ENCODE data around the gene SPSB4. TPM values are rescaled to one million over a fixed set of nuclear protein-coding genes. Genes with fewer than 3 reads are reported as not detected.

Gene SPSB4
- total and polyA plus RNA-seq, 2 donors (not counting 3 experiments of a cell fraction or from before 2014, with no cell fraction given): 0.06 to 0.22 TPM

DNA sequence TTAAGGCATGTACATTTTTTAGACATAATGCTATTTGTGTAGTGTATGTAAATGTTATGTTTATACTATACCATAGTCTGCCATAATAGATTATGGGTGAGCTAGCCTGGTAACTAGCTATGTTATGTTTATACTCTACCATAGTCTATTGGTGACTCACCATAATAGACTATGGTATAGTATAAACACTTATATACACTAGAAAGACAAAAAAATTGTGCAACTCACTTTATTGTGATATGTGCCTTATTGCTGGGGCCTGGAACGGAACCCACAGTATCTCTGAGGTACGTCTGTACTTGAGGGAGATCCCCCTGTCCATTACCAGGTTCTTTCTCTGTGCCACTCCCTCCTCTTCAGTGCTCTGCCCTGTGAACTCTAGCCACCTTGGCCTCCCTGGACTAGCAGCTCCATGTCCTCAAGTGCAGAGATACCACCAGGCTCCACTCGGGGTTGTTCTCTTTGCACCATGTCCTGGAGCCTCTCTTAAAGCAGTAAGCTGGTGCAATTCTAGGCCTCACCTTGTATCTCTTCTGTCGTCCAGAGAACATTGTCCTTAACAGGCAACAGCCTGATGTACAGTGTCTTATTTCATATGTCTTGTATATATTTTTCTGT, 119.6 kb downstream of the SPSB4 start:
- no peak overlapping the region for H2AFZ ChIP-seq (ENCODE audit: low read depth, low read length)
- no peaks in the 10 kb centered on the region for H3K79me2 ChIP-seq (ENCODE audit: control insufficient read depth, insufficient read depth, low read length)
- BruUV-seq (replicated peaks): no TSS peak
- intact Hi-C loops (cut with micrococcal nuclease): no loop called here
- DNase-seq (ENCODE audit: low read depth, low spot score) (no peak), FAIRE-seq (no peak)
- H4K20me1 ChIP-seq (replicated peaks; ENCODE audit: control insufficient read depth, extremely low read depth, insufficient read depth, low read length): no peaks in the 10 kb centered on the region
- no peak overlapping the region for H3K27ac ChIP-seq (ENCODE audit: insufficient read depth, low read depth, low read length)
- no peak for TF ChIP-seq GATA2 (IDR thresholded peaks at IDR 0.05; ENCODE audit: insufficient read depth, insufficient read length, low read depth, low read length)
- dilution Hi-C loops (cut with MboI; ENCODE audit: extremely low pct_ligation_motif_present, low sequenced_read_pairs): no loop called here
- H3K27me3 ChIP-seq (ENCODE audit: control insufficient read depth in 2 of 2, insufficient read depth in 2 of 2, low read length in 2 of 2): peaks cover 0 to 4% of the 10 kb centered on the region in 2 experiments
- no peak overlapping the region for H3K4me3 ChIP-seq (replicated peaks in 1 of 3; ENCODE audit: insufficient read depth in 1 of 3, low read depth in 1 of 3, low read length in 3 of 3)
- no peaks in the 10 kb centered on the region for H3K9me3 ChIP-seq (replicated peaks; ENCODE audit: control insufficient read depth, insufficient read depth, low read length)
- H3K36me3 ChIP-seq (ENCODE audit: control insufficient read depth in 2 of 2, extremely low read depth in 1 of 2, insufficient read depth in 2 of 2, low read length in 2 of 2): no peaks in the 10 kb centered on the region
- no peak overlapping the region for H3K9ac ChIP-seq (replicated peaks; ENCODE audit: extremely low read depth, insufficient read depth, low read length)
- H3K9me1 ChIP-seq (replicated peaks; ENCODE audit: control insufficient read depth, extremely low read depth, insufficient read depth, low read length): no peaks in the 10 kb centered on the region
- CTCF ChIA-PET: no interaction called here
- POLR2A ChIA-PET: no interaction called here
- no peaks in the 10 kb centered on the region for H3K4me1 ChIP-seq (ENCODE audit: control insufficient read depth, extremely low read depth, insufficient read depth, low read length)
- no peak overlapping the region for H3K4me2 ChIP-seq (ENCODE audit: insufficient read depth, low read length)

DNA sequence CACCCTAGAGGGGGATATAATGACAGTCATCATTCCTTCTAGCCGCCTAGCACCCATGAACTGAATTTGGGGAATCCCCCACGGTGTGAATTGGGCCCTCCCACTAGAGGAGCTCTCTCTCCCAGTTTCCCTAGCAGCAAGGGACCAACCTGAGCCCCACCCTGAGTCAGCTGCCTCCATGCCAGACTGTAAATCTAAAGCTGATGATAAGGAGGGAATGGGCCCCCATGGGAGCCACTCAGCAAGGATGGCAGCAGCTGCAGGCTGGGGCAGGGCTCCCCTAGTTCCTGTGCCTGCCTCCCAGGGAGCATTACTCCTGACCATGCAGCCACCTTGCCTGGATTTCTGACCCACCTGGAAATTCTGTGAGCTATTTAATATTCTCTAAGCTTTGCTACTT, 123.5 kb downstream of the SPSB4 start:
- FAIRE-seq (no peak), DNase-seq (ENCODE audit: low read depth, low spot score) (no peak)
- H3K4me3 ChIP-seq (replicated peaks in 1 of 3; ENCODE audit: insufficient read depth in 1 of 3, low read depth in 1 of 3, low read length in 3 of 3): no peak overlapping the region
- H3K9me1 ChIP-seq (replicated peaks; ENCODE audit: control insufficient read depth, extremely low read depth, insufficient read depth, low read length): no peaks in the 10 kb centered on the region
- intact Hi-C loops (cut with micrococcal nuclease) (no loop called here), dilution Hi-C loops (cut with MboI; ENCODE audit: extremely low pct_ligation_motif_present, low sequenced_read_pairs) (no loop called here)
- H3K36me3 ChIP-seq (ENCODE audit: control insufficient read depth in 2 of 2, extremely low read depth in 1 of 2, insufficient read depth in 2 of 2, low read length in 2 of 2): no peaks in the 10 kb centered on the region
- no peak overlapping the region for H3K27ac ChIP-seq (ENCODE audit: insufficient read depth, low read depth, low read length)
- no peaks in the 10 kb centered on the region for H3K9me3 ChIP-seq (replicated peaks; ENCODE audit: control insufficient read depth, insufficient read depth, low read length)
- POLR2A ChIA-PET: no interaction called here
- no peak overlapping the region for H2AFZ ChIP-seq (ENCODE audit: low read depth, low read length)
- BruUV-seq (replicated peaks): no TSS peak
- H3K27me3 ChIP-seq (ENCODE audit: control insufficient read depth in 2 of 2, insufficient read depth in 2 of 2, low read length in 2 of 2): peaks cover 0 to 4% of the 10 kb centered on the region in 2 experiments
- no peaks in the 10 kb centered on the region for H3K4me1 ChIP-seq (ENCODE audit: control insufficient read depth, extremely low read depth, insufficient read depth, low read length)
- H3K4me2 ChIP-seq (ENCODE audit: insufficient read depth, low read length): no peak overlapping the region
- H4K20me1 ChIP-seq (replicated peaks; ENCODE audit: control insufficient read depth, extremely low read depth, insufficient read depth, low read length): no peaks in the 10 kb centered on the region
- TF ChIP-seq POLR2AphosphoS5 (IDR thresholded peaks at IDR 0.05; ENCODE audit: insufficient read depth, low read depth, low read length) (no peak), JUN (IDR thresholded peaks at IDR 0.05; ENCODE audit: borderline replicate concordance, insufficient read depth, insufficient read length, low read depth) (no peak), GATA2 (IDR thresholded peaks at IDR 0.05; ENCODE audit: insufficient read depth, insufficient read length, low read depth, low read length) (no peak), EZH2 (IDR thresholded peaks at IDR 0.05; ENCODE audit: borderline replicate concordance, low read depth, low read length, severe bottlenecking) (no peak), FOS (IDR thresholded peaks at IDR 0.05; ENCODE audit: borderline replicate concordance, insufficient read depth, low read length) (no peak), POLR2A (IDR thresholded peaks at IDR 0.05; ENCODE audit: low read depth, low read length) (no peak), MYC (IDR thresholded peaks at IDR 0.05; ENCODE audit: low read depth, low read length) (no peak)
- TF ChIP-seq, protein P1, sequence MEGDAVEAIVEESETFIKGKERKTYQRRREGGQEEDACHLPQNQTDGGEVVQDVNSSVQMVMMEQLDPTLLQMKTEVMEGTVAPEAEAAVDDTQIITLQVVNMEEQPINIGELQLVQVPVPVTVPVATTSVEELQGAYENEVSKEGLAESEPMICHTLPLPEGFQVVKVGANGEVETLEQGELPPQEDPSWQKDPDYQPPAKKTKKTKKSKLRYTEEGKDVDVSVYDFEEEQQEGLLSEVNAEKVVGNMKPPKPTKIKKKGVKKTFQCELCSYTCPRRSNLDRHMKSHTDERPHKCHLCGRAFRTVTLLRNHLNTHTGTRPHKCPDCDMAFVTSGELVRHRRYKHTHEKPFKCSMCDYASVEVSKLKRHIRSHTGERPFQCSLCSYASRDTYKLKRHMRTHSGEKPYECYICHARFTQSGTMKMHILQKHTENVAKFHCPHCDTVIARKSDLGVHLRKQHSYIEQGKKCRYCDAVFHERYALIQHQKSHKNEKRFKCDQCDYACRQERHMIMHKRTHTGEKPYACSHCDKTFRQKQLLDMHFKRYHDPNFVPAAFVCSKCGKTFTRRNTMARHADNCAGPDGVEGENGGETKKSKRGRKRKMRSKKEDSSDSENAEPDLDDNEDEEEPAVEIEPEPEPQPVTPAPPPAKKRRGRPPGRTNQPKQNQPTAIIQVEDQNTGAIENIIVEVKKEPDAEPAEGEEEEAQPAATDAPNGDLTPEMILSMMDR (IDR thresholded peaks at IDR 0.05; ENCODE audit: extremely low read depth in 1 of 2, insufficient read depth in 1 of 2, low read depth in 1 of 2, low read length in 2 of 2): no peak
- TF ChIP-seq, protein P2, sequence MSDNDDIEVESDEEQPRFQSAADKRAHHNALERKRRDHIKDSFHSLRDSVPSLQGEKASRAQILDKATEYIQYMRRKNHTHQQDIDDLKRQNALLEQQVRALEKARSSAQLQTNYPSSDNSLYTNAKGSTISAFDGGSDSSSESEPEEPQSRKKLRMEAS (IDR thresholded peaks at IDR 0.05; ENCODE audit: insufficient read depth, insufficient read length): no peak
- CTCF ChIA-PET: no interaction called here
- H3K79me2 ChIP-seq (ENCODE audit: control insufficient read depth, insufficient read depth, low read length): no peaks in the 10 kb centered on the region
- no peak overlapping the region for H3K9ac ChIP-seq (replicated peaks; ENCODE audit: extremely low read depth, insufficient read depth, low read length)
